Measurements from ENCODE around the gene NECAP2.

Gene NECAP2

DNA sequence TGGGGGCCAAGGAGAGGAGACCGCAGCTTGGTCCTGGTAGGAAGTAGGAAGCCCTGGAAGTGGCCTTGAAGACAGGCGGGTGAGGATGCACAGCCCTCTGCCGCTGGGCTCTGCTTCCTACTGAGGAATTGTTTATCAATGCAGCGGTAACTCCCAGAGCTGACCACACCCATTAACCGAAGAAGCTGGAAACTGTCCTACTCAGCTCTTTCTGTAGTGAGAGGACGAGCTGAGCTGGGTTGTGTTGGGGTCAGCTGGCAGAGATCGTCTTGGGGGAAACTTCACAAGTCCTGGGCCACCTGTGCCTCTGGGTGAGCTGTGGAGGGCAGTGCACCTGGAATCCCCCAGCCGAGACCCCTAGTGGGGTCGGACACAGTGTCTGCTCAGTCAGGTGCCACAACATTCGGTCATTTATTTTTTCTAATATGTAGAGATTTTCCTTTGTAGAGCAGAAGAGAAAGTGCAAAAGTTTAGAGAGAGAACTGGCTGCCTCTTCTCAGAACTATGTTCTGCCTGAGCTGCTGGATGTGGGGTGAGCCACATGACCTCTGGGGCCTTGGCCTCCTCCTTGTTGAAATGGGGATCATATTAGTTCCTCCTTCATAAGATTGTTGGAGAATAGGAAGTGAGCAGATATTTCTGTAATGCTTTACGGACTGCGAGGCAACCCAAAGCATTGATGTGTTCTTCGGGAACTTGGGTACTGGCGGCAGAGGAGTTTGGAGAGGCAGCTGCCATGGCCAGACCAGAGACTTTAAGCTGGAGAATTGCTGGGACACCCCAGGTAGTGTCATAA is 3.6 kb downstream of the NECAP2 start:
- Histone ChIP-seq H3K79me2 (ENCODE audit: low read length) (peaks cover 70% of the 10 kb centered on the region), H3K9me2 (replicated peaks; ENCODE audit: insufficient read depth, low read length) (no peaks in the 10 kb centered on the region), H3K4me2 (ENCODE audit: low read depth, low read length) (peak overlapping the region; percentile 90), H3K27ac (ENCODE audit: low read length) (peak overlapping the region; percentile 89; the same call in 1 of the 2 replicates), H3K4me1 (ENCODE audit: low read length) (peaks cover 35% of the 10 kb centered on the region), H3K9me3 (replicated peaks; ENCODE audit: insufficient read depth, low read length) (no peaks in the 10 kb centered on the region), H3K9ac (ENCODE audit: low read length) (peak overlapping the region; percentile 35; the same call in 1 of the 2 replicates), H2AFZ (ENCODE audit: low read length) (no peak overlapping the region), H3K27me3 (replicated peaks; ENCODE audit: insufficient read depth, low read length) (no peaks in the 10 kb centered on the region), H3K4me3 (ENCODE audit: low read length) (peak overlapping the region; percentile 33), H4K20me1 (ENCODE audit: insufficient read depth, low read length) (no peaks in the 10 kb centered on the region), H3F3A (ENCODE audit: insufficient read depth, low read length) (peaks cover 41% of the 10 kb centered on the region), H3K36me3 (replicated peaks; ENCODE audit: insufficient read depth, low read length) (peaks cover 10% of the 10 kb centered on the region; the same call in 1 of the 2 replicates)
- DNase-seq, result peak; percentile 80
- TF ChIP-seq EZH2phosphoT487 (IDR thresholded peaks at IDR 0.05; ENCODE audit: low read length) (no peak), EZH2 (optimal IDR thresholded peaks at IDR 0.05; ENCODE audit: low read depth, low read length) (no peak), CTCF (IDR thresholded peaks at IDR 0.05; ENCODE audit: low read length) (no peak)

DNA sequence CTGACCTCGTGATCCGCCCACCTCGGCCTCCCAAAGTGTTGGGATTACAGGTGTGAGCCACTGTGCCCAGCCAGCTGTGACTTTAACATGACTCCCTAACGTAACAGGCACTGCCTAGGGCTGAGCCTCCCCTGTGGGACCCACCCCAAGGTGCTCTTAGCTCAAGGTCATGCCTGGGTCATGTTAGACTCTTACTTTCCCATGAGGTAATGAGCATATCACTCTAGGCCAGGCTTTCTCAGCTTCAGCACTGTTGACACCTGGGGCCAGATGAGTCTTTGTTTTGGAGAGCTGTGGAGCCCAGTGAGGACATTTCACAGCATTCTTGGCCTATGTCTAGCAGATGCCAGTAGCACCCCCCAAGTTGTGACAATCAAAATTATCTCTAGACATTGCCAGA is 4.5 kb downstream of the NECAP2 start:
- Histone ChIP-seq H3F3A (ENCODE audit: insufficient read depth, low read length) (peaks cover 41% of the 10 kb centered on the region), H3K79me2 (ENCODE audit: low read length) (peaks cover 79% of the 10 kb centered on the region)

GRCh38 chr1:16446116-16446515 is 5.6 kb downstream of the NECAP2 start:
- no peak overlapping the region for H3K4me3 ChIP-seq (ENCODE audit: low read length)
- no peaks in the 10 kb centered on the region for H3K9me3 ChIP-seq (replicated peaks; ENCODE audit: insufficient read depth, low read length)
- no peak for DNase-seq
- peaks cover 31% of the 10 kb centered on the region for H3K4me1 ChIP-seq (ENCODE audit: low read length)
- peaks cover 35% of the 10 kb centered on the region for H3F3A ChIP-seq (ENCODE audit: insufficient read depth, low read length)
- H3K27ac ChIP-seq (ENCODE audit: low read length), result no peak overlapping the region
- no peak overlapping the region for H3K4me2 ChIP-seq (ENCODE audit: low read depth, low read length)
- no peak for TF ChIP-seq EZH2phosphoT487 (IDR thresholded peaks at IDR 0.05; ENCODE audit: low read length)
- TF ChIP-seq EZH2 (optimal IDR thresholded peaks at IDR 0.05; ENCODE audit: low read depth, low read length), result no peak
- TF ChIP-seq CTCF (IDR thresholded peaks at IDR 0.05; ENCODE audit: low read length), result no peak
- H3K27me3 ChIP-seq (replicated peaks; ENCODE audit: insufficient read depth, low read length), result no peaks in the 10 kb centered on the region
- H3K79me2 ChIP-seq (ENCODE audit: low read length), result peaks cover 80% of the 10 kb centered on the region
- H3K9me2 ChIP-seq (replicated peaks; ENCODE audit: insufficient read depth, low read length), result no peaks in the 10 kb centered on the region
- no peak overlapping the region for H3K9ac ChIP-seq (ENCODE audit: low read length)
- peaks cover 10% of the 10 kb centered on the region; the same call in 1 of the 2 replicates for H3K36me3 ChIP-seq (replicated peaks; ENCODE audit: insufficient read depth, low read length)
- no peak overlapping the region for H2AFZ ChIP-seq (ENCODE audit: low read length)
- no peaks in the 10 kb centered on the region for H4K20me1 ChIP-seq (ENCODE audit: insufficient read depth, low read length)

More for the DNA sequence above, 4.5 kb downstream of the NECAP2 start:
- H3K4me1 ChIP-seq (ENCODE audit: low read length), result peaks cover 34% of the 10 kb centered on the region
- peaks cover 10% of the 10 kb centered on the region; the same call in 1 of the 2 replicates for H3K36me3 ChIP-seq (replicated peaks; ENCODE audit: insufficient read depth, low read length)
- no peak overlapping the region for H2AFZ ChIP-seq (ENCODE audit: low read length)
- H3K4me2 ChIP-seq (ENCODE audit: low read depth, low read length), result no peak overlapping the region
- no peak overlapping the region for H3K27ac ChIP-seq (ENCODE audit: low read length)
- no peak overlapping the region for H3K4me3 ChIP-seq (ENCODE audit: low read length)
- H3K9ac ChIP-seq (ENCODE audit: low read length), result no peak overlapping the region
- no peak for TF ChIP-seq EZH2phosphoT487 (IDR thresholded peaks at IDR 0.05; ENCODE audit: low read length)
- TF ChIP-seq EZH2 (optimal IDR thresholded peaks at IDR 0.05; ENCODE audit: low read depth, low read length), result no peak
- no peak for TF ChIP-seq CTCF (IDR thresholded peaks at IDR 0.05; ENCODE audit: low read length)
- no peaks in the 10 kb centered on the region for H4K20me1 ChIP-seq (ENCODE audit: insufficient read depth, low read length)
- H3K9me2 ChIP-seq (replicated peaks; ENCODE audit: insufficient read depth, low read length), result no peaks in the 10 kb centered on the region
- H3K9me3 ChIP-seq (replicated peaks; ENCODE audit: insufficient read depth, low read length), result no peaks in the 10 kb centered on the region
- H3K27me3 ChIP-seq (replicated peaks; ENCODE audit: insufficient read depth, low read length), result no peaks in the 10 kb centered on the region
- no peak for DNase-seq
